Activated CD4-positive, alpha-beta T cell treated with anti-CD3 and anti-CD28 coated beads for 36 hours (primary cell): ENCODE data around the gene OR10Z1. TPM values are rescaled to one million over a fixed set of nuclear protein-coding genes. Genes with fewer than 3 reads are reported as not detected.
A peak's percentile ranks its signal among the peaks of the same experiment; 100 is the strongest.

Experiments used
- ATAC-seq: fragments of 200-7000 bp; cut with Tn5 transposase; one replicate; pipeline ENCODE4 v1.10.0; 2021; ENCODE audit warnings: mild to moderate bottlenecking, moderate library complexity
- CTCF ChIA-PET: fragments of 350-600 bp; sonication (Branson Sonifier 250); formaldehyde crosslinking; loops from one replicate; lab custom pipeline; 2021; ENCODE audit warnings: antibody characterized with exemption; lab: Charles Lee
- POLR2A ChIA-PET: fragments of 350-600 bp; sonication (Branson Sonifier 250); formaldehyde crosslinking; loops from one replicate; lab custom pipeline; 2021; ENCODE audit warnings: antibody characterized with exemption, inconsistent platforms; lab: Charles Lee
- DNase-seq: peaks from one replicate; pipeline ENCODE4 v3.0.0-alpha.2; 2020
- H3K27ac Mint-ChIP-seq: one replicate; pipeline ENCODE4 v1.8.0; 2021; ENCODE audit warnings: mixed read lengths
- H3K27me3 Mint-ChIP-seq: one replicate; pipeline ENCODE4 v1.8.0; 2021; ENCODE audit warnings: mixed read lengths
- H3K36me3 Mint-ChIP-seq: one replicate; pipeline ENCODE4 v1.8.0; 2021; ENCODE audit warnings: low read depth, mixed read lengths
- H3K4me1 Mint-ChIP-seq: one replicate; pipeline ENCODE4 v1.8.0; 2021; ENCODE audit warnings: mixed read lengths
- H3K4me3 Mint-ChIP-seq: one replicate; pipeline ENCODE4 v1.8.0; 2021; ENCODE audit warnings: mild to moderate bottlenecking, moderate library complexity, mixed read lengths
- H3K9me3 Mint-ChIP-seq: one replicate; pipeline ENCODE4 v1.8.0; 2021; ENCODE audit warnings: low read depth, mixed read lengths
- intact Hi-C, 2 experiments: fragments of 100-400 bp; cut with DNase I in 1 of 2; cut with micrococcal nuclease in 1 of 2; formaldehyde crosslinking; loops; one replicate each; pipeline versions ENCODE4 v1.14.2 to v1.15.1; 2022 to 2024; cut with DNase I, micrococcal nuclease
- total RNA-seq, 2 experiments: library from RNA; stranded (reverse); gene quantifications; one replicate each; pipeline ENCODE4 v1.2.3, GENCODE V29; 2021

The OR10Z1 gene
- total RNA-seq, 2 experiments from 2014 or later, result not detected

DNA sequence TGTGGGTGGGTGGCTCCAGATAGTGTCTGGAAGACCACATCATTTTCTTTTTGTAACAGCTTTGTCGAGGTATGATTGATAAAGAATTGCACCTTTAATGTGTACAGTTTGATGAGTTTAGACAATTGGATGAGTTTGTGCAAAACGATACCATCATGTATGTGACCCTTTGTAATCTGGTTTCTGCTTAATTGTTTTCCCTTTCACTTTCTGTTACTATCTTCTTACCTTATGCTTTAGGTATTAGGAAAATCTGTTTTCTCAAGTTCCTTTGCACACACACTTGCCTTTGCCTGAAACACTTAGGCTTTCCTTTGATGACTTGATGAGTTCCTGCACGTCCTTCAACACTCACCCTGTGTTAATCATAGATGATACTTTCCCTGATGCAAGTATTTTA, 6.8 kb downstream of the OR10Z1 start:
- CTCF ChIA-PET, result no interaction called here
- H3K4me1 Mint-ChIP-seq, result peaks cover 2% of the 10 kb centered on the region
- intact Hi-C loops, result no loop called here

GRCh38 chr1:158613764-158614163, 8.7 kb downstream of the OR10Z1 start:
- Mint-ChIP-seq H3K9me3 (no peaks in the 10 kb centered on the region), H3K27me3 (peaks cover 9% of the 10 kb centered on the region), H3K36me3 (no peaks in the 10 kb centered on the region), H3K4me1 (peaks cover 2% of the 10 kb centered on the region), H3K27ac (no peak overlapping the region), H3K4me3 (no peak overlapping the region)
- intact Hi-C loops, result no loop called here
- ChIA-PET POLR2A (no interaction called here), CTCF (no interaction called here)
- DNase-seq (no peak), ATAC-seq (no peak)

More for the DNA sequence above, 6.8 kb downstream of the OR10Z1 start:
- Mint-ChIP-seq H3K36me3 (no peaks in the 10 kb centered on the region), H3K4me3 (no peak overlapping the region), H3K27me3 (peaks cover 7% of the 10 kb centered on the region), H3K27ac (no peak overlapping the region), H3K9me3 (no peaks in the 10 kb centered on the region)
- POLR2A ChIA-PET, result no interaction called here
- ATAC-seq (peak; percentile 23), DNase-seq (no peak)

GRCh38 chr1:158638146-158638545, 33.1 kb downstream of the OR10Z1 start:
- Mint-ChIP-seq H3K4me3 (no peak overlapping the region), H3K36me3 (no peaks in the 10 kb centered on the region)
- intact Hi-C loops, result no loop called here

DNA sequence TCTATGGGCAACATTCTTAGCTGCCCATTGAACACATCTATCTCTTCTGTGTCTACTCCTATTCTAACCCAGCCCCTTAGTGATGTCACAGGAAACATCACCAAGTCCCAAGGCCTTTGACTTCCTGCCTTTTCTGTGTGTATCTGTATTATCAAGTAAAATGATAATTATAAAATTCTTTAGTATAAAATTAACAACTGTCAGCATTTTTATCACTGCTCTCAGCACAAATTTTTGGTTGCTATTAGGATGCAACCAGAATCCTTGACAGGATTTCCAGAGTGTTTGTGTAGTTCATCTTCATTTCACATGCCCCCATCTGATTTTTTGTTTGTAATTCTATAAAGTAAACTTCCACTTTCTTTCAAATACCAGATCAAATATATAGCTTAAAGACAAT, 33.8 kb downstream of the OR10Z1 start:
- ChIA-PET CTCF (no interaction called here), POLR2A (no interaction called here)
- H3K9me3 Mint-ChIP-seq, result no peaks in the 10 kb centered on the region
- DNase-seq (no peak), ATAC-seq (no peak)
- no peaks in the 10 kb centered on the region for H3K36me3 Mint-ChIP-seq
- H3K27ac Mint-ChIP-seq, result no peak overlapping the region
- intact Hi-C loops, result no loop called here
- H3K27me3 Mint-ChIP-seq, result peaks cover 2% of the 10 kb centered on the region
- no peaks in the 10 kb centered on the region for H3K4me1 Mint-ChIP-seq
- H3K4me3 Mint-ChIP-seq, result no peak overlapping the region

More at GRCh38 chr1:158638146-158638545, 33.1 kb downstream of the OR10Z1 start:
- H3K27me3 Mint-ChIP-seq, result peaks cover 2% of the 10 kb centered on the region
- no peak overlapping the region for H3K27ac Mint-ChIP-seq
- no peaks in the 10 kb centered on the region for H3K4me1 Mint-ChIP-seq
- no peaks in the 10 kb centered on the region for H3K9me3 Mint-ChIP-seq
- no peak for ATAC-seq
- ChIA-PET CTCF (no interaction called here), POLR2A (no interaction called here)
- DNase-seq, result no peak

DNA sequence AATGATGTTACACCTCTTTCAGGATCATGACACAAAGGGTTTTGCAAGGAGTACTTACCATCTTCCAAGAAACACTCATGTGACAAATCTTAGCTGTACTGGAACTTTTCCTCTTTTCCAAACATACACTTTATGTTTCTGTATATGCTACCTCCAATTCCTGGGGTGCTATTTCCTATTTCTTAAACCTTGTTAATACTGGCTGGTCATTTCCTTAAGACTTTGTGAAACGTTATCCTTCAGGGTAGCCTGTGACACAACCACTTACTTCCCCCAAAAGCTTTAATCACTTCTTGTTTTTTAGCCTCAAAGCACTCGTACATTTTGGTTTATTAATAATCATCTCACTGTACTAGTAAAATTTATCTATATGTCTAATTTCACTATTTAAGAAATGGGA, 39.4 kb downstream of the OR10Z1 start:
- no peaks in the 10 kb centered on the region for H3K36me3 Mint-ChIP-seq
- ChIA-PET POLR2A (no interaction called here), CTCF (interaction anchor here (0.8 kb wide), 1 partner anchor 94 kb away, joined by 3 read pairs; no protein-coding TSS in a partner anchor)
- peaks cover 8% of the 10 kb centered on the region for H3K4me1 Mint-ChIP-seq
- ATAC-seq, result no peak
- intact Hi-C loops, result no loop called here
- no peak overlapping the region for H3K27ac Mint-ChIP-seq
- H3K9me3 Mint-ChIP-seq, result no peaks in the 10 kb centered on the region
- no peak overlapping the region for H3K4me3 Mint-ChIP-seq
- H3K27me3 Mint-ChIP-seq, result peaks cover 2% of the 10 kb centered on the region
- no peak for DNase-seq

- DNase-seq (no peak), ATAC-seq (no peak)
- CTCF ChIA-PET, result no interaction called here
- H3K36me3 Mint-ChIP-seq, result no peaks in the 10 kb centered on the region
- H3K4me1 Mint-ChIP-seq, result peaks cover 8% of the 10 kb centered on the region
- POLR2A ChIA-PET, result no interaction called here
- H3K27ac Mint-ChIP-seq, result no peak overlapping the region
- no peaks in the 10 kb centered on the region for H3K9me3 Mint-ChIP-seq
- no peak overlapping the region for H3K4me3 Mint-ChIP-seq
- intact Hi-C loops, result no loop called here
- peaks cover 4% of the 10 kb centered on the region for H3K27me3 Mint-ChIP-seq
These were observed 41.4 kb downstream of the OR10Z1 start for GRCh38 chr1:158646465-158646864.

DNA sequence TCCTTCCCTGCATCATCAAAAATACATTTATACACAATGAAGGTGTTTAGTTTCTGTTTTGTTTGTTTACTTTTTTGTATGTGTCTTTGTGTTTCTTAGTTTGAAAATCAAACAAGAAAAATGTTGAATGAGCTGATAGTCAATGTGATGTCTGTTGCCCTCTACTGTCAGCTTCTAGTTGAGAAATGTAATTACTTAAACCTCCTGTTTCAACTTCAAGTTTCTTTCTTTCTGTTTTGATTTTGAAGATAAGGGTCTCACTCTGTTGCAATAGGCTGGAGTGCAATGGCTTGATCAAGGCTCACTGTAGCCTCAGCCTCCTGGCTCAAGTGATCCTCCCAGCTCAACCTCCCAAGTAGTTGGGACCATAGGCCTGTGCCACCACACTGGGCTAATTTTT, 44.0 kb downstream of the OR10Z1 start:
- no peaks in the 10 kb centered on the region for H3K36me3 Mint-ChIP-seq
- DNase-seq (no peak), ATAC-seq (no peak)
- no peak overlapping the region for H3K27ac Mint-ChIP-seq
- peaks cover 2% of the 10 kb centered on the region for H3K27me3 Mint-ChIP-seq
- no peaks in the 10 kb centered on the region for H3K9me3 Mint-ChIP-seq
- CTCF ChIA-PET, result no interaction called here
- POLR2A ChIA-PET, result no interaction called here
- peaks cover 8% of the 10 kb centered on the region for H3K4me1 Mint-ChIP-seq
- intact Hi-C loops, result no loop called here
- no peak overlapping the region for H3K4me3 Mint-ChIP-seq

DNA sequence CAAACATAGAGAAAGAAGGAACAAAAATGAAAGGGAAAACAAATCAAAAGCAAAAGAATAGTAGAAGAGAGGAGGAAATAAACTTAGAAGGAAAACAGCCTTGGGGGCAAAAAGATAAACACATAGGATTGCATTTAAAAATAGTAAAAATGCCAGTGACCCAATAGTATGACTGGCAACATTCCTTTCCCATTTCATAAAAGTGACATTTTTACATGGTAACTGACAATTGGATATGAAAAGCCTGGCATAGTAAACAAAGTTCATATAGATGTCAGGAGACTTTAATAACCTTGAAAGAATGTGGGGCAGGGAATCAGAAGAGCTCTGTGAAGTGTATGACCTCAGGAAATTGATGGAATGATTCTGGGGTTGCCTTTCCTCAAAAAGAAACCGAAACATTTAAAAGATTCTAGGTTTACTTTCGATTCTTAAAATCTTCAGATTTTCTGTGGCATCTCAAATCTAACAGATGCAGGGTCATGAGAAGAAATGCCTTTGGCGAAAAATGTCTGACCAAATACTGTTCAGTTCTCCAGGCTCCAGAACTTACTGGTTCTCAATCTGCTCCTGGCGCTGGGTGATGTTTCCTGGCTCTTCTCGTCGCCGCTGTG, 47.8 kb downstream of the OR10Z1 start:
- intact Hi-C loops, result loop anchor here in 1 of 2 experiments (10.0 kb wide), 1 partner anchor 342 kb away; no protein-coding TSS in a partner anchor
- Mint-ChIP-seq H3K4me1 (peaks cover 3% of the 10 kb centered on the region), H3K4me3 (no peak overlapping the region), H3K27ac (no peak overlapping the region), H3K27me3 (peaks cover 4% of the 10 kb centered on the region), H3K36me3 (no peaks in the 10 kb centered on the region), H3K9me3 (no peaks in the 10 kb centered on the region)
- CTCF ChIA-PET, result no interaction called here
- POLR2A ChIA-PET, result no interaction called here
- DNase-seq (no peak), ATAC-seq (no peak)

- ChIA-PET CTCF (no interaction called here), POLR2A (no interaction called here)
- DNase-seq, result no peak
- Mint-ChIP-seq H3K27ac (no peak overlapping the region), H3K4me1 (peaks cover 3% of the 10 kb centered on the region), H3K4me3 (no peak overlapping the region), H3K27me3 (peaks cover 4% of the 10 kb centered on the region), H3K36me3 (no peaks in the 10 kb centered on the region), H3K9me3 (no peaks in the 10 kb centered on the region)
- no peak for ATAC-seq
- intact Hi-C loops, result loop anchor here in 1 of 2 experiments (10.0 kb wide), 1 partner anchor 341 kb away; no protein-coding TSS in a partner anchor
These were observed 49.0 kb downstream of the OR10Z1 start for GRCh38 chr1:158654086-158654485.

DNA sequence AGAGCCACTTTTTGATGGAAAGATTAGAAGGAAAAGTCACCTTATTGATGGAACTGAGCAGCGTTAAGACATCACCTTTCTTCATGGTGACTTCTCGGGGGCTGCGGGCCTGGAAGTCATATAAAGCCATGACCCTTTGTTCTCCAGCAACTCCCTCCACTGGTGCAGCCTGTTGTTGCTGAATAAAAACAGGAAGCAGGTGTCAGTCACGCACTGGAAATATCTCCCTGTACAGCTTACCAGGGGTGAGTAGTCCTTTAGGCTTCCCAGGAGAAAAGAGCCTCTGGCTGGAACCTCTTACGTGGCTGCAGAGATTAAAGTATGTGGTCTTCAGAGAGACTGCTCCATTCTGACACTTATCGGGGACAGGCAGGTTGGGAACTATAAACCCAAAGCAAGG, 49.5 kb downstream of the OR10Z1 start:
- H3K9me3 Mint-ChIP-seq, result no peaks in the 10 kb centered on the region
- ATAC-seq, result no peak
- H3K4me1 Mint-ChIP-seq, result peaks cover 3% of the 10 kb centered on the region
- intact Hi-C loops, result loop anchor here in 1 of 2 experiments (10.0 kb wide), 1 partner anchor 340 kb away; no protein-coding TSS in a partner anchor
- DNase-seq, result peak; percentile 4
- POLR2A ChIA-PET, result no interaction called here
- H3K36me3 Mint-ChIP-seq, result no peaks in the 10 kb centered on the region
- H3K27me3 Mint-ChIP-seq, result peaks cover 4% of the 10 kb centered on the region
- H3K4me3 Mint-ChIP-seq, result no peak overlapping the region
- CTCF ChIA-PET, result no interaction called here
- no peak overlapping the region for H3K27ac Mint-ChIP-seq
